Stimulated activated naive CD4-positive, alpha-beta T cell (primary cell): Measurements from ENCODE around the gene CNTNAP2.
"Not testable (repeated sequence)": the region's sequence is repeated elsewhere in the genome, so short reads cannot be mapped to it uniquely, and the experiment has no call there.

Source experiments
- DNase-seq, 6 experiments: peaks; one replicate each; lab custom pipeline; 2025; lab: John Stamatoyannopoulos, UW

The CNTNAP2 gene

DNA sequence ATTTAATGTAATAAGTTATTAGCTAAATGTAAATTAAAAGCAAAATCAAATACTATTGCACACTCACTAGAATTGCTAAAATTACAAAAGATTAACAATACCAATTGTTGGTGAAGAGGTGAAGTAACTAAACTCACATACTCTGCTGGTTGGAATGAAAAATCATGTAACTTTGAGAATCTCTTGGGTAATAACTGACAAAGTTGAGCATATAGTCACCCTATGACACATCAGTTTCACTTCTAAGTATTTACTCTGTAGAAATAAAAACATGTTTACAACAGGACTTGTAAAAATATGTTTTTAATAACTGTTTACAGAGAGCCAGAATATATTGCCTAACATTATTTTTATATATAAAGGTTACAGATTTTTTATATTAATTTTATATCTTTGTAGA lies 33.6 kb downstream of the CNTNAP2 start:
- DNase-seq = no peak

DNA sequence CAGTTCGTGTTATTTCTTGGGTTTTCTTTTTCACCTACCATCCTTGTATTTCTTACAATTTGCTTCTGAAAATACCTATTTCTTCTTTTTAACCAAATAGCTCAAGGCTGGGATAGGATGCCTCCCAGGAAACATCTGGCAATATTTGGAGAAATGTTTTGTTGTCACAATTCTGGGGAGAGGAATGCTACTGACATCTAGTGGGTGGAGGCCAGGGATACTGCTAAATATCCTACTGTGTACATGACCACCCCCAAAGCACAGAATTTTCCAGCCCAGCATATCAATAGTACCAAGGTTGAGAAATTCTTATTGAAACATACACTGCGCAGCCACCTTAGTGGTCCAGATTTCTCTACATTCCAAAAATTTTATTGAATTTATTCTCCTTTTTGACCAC lies 55.5 kb downstream of the CNTNAP2 start:
- no peak for DNase-seq

DNA sequence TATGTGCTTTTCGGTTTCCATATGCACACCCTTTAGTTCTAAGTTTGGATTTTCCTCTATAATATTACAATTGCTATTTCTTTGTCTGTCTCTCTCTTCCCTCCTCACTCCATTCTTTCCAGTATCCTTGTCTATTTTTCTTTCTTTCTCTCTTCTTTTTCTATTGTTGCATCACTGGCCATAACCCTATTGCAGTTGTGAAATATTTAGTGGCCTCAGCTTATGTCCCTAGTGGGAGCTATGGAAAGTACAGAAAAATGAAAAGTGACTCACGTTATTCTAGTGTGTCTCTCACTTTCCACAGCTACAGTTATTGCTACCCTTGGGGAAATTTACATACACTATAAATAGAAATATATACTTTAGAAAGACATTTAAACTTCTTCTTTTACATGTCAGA lies 59.1 kb downstream of the CNTNAP2 start:
- DNase-seq = no peak

GRCh38 chr7:146176860-146177259 lies 60.3 kb downstream of the CNTNAP2 start:
- no peak for DNase-seq

GRCh38 chr7:146177301-146177700 lies 60.7 kb downstream of the CNTNAP2 start:
- DNase-seq = no peak

GRCh38 chr7:146185844-146186243 lies 69.2 kb downstream of the CNTNAP2 start:
- no peak for DNase-seq

DNA sequence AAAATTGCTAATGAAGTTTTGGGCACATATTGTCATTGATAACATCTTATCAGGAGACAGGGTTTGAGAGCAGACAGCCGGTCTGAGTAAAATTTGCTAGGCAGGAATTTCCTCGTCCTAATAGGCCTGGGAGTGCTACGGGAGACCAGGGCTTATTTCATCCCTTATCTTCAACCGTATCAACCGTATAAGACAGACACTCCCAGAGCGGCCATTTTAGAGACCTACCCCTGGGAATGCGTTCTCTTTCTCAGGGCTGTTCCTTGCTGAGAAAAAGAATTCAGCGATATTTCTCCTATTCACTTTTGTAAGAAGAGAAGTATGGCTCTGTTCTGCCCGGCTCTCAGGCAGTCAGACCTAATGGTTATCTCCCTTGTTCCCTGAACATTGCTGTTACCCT lies 74.8 kb downstream of the CNTNAP2 start:
- DNase-seq = not testable (repeated sequence)

- DNase-seq = no peak
Observed at GRCh38 chr7:146201945-146202344, 85.3 kb downstream of the CNTNAP2 start.

DNA sequence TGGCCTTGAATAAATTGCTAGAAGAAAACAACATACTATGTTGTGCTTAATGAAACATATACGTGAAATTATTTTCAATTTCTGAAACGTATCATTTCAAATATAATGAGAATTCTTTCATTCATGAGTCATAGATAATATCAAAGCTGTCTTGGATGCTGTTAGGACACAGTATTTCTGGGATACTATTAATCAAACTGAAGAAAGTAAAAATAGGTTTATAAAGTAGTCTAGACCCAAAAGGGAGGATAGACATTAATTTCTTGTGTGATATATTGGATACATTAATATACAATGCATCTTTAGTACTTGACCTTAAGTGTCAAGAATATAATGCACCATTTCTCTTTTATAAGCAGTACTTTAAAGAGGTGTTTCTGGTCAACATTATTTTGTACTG lies 89.7 kb downstream of the CNTNAP2 start:
- DNase-seq = no peak

DNA sequence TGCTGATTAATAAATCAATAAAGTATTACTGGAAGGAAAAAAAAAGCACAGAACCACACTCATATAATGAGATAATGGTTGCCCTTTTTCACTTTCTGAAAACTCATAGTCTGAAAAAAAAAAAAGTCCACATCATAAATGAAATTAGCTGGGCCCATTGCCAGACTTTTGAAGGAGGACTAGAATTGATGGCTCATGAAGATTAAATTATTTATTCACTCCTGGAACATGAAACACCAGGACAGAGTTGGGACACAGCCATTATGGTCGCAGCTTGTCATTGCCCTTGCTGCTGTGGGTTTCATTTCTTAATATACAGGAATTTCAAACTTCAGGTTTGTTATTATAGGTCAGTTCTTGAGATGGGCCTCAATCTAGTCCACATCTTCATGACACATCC lies 91.9 kb downstream of the CNTNAP2 start:
- DNase-seq = no peak

GRCh38 chr7:146214842-146215241 lies 98.2 kb downstream of the CNTNAP2 start:
- DNase-seq = no peak

DNA sequence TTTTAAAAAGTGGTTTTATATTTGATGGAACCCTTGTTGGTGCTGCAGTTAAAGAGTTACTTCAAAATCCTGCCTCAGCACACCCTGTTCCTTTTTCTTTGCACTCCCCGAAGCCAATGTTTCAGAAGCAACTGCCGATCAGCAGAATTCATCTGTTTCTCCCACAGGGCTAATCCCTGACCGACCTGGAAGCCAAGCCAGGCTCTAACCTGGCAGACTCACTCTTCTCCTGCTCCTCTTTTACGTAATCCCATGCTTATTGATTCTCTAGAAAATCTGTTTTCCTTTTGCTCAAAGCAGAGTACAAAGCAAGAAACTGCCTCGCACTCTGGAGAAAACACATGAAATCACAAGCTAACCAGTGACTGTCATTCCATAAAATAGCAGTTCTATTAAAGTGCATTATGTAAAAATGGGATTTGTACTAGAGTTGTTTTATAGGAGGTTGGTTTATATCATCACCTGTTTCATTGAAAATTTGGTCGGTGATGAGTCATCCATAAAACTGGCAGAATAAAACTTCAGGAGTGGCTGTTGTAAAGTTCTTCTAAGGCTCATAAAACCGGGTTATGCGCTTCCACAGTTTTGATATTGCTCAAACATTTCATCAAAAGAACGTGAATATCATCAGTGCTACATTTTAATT lies 99.9 kb downstream of the CNTNAP2 start:
- DNase-seq = no peak

DNA sequence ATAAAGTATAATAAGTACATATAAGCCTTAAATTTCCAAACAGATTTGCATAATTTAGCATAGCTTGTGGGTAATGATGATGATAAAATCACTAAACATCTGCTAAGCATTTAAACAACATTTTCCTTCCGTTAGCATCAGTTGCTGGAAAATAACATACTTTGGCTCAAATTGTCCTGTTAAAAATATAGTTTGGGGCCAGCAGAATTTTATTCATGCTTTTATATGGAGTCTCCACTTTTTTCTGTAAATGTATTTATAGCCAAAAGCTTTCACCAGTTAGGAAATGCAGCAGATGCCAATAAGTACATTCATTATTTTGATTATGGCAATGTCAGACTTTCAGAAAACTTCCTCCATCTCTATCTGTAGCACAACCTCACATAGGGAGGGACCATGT lies 107.2 kb downstream of the CNTNAP2 start:
- DNase-seq = no peak

DNA sequence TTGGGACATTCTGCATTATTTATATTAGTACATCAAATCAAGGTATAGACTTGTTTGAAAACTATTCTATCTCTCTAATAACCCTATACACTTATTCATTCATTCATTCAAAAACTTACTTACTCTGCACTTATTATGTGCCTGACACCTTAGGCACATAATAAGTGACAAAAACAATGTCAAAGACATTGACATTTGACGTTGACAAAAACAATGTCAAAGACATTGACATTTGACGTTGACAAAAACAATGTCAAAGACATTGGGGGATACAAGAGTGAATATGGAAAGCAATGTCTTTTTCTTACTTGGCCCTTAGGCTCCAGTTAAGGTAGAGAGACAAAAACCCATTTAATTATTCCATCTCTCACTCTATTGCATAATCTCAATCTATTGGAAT lies 116.0 kb downstream of the CNTNAP2 start:
- DNase-seq = no peak

DNA sequence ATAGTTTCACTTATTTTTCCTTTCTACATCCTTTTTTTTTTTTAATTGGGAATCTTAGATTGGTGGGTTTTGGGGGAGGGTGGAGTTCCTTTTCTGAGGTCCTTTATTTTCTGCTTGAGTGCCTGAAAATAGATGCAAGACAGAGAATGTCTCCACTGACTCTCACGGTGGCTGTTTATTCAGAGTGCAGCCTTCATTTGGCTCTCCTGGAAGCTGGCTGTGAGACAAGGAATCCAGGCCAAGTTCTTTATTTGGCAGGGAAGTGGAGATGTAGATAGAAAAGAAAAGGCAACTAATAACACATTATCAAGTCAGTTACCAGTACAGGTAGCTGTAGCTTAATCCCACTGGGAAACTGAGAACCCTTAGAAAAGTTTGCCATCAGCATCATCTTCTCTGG lies 118.6 kb downstream of the CNTNAP2 start:
- DNase-seq = no peak

DNA sequence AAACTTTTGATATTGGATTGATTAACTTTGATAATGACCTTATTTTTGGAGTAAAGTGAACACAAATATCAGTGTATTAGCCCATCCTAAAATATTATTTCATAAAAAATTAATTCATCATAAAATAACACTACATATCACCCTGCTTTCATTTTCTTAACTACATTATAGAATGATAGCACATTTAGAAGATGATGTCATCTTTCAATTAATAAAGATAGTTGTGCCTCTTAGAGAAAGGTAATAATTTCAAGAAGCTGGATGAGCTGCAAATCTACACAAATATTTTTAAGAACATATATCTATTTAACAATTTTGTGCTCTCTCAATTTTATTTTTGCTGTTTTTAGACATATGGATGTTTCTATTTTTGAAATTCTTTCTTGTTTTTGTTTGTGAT lies 126.1 kb downstream of the CNTNAP2 start:
- no peak for DNase-seq

DNA sequence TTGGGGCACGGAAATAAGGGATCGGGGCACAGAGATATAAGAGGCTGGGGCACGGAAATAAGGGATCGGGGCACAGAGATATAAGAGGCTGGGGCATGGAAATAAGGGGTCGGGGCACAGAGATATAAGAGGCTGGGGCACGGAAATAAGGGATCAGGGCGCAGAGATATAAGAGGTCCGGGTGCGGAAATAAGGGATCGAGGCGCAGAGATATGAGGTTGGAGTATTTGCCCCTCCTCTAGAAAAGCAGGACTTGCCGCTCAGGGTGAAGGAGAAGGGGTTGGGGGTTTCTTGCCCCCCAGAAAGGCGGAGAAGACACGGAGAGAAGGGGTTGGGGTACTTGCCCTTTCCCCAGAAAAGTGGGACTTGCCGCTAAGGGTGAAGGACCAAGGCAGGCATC lies 131.4 kb downstream of the CNTNAP2 start:
- not testable (repeated sequence) for DNase-seq

DNA sequence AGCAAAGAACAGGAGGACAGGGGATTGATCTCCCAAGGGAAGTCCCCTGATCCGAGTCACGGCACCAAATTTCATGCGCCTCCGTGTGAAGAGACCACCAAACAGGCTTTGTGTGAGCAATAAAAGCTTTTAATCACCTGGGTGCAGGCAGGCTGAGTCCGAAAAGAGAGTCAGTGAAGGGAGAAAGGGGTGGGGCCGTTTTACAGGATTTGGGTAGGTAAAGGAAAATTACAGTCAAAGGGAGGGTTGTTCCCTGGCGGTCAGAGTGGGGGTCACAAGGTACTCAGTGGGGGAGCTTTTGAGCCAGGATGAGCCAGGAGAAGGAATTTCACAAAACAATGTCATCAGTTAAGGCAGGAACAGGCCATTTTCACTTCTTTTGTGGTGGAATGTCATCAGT lies 132.1 kb downstream of the CNTNAP2 start:
- not testable (repeated sequence) for DNase-seq

DNA sequence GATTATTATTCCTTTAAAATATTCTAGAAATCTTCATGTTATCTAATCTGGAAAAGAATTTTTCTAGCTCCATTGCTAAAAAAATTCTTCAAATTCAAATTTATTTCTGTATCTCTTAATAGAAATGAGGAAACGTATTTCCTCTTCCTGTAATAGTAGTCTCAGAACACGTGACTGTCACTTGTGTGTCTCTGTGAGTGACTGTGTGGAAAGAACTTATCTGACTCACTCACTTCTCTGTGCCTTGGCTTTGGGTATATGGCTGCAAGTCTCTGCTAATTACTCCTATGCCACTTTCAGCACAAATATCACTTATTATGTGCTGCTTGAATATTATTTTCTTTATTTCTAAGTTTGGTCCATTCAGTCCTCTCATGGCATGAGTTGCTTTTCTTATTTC lies 132.7 kb downstream of the CNTNAP2 start:
- no peak for DNase-seq

DNA sequence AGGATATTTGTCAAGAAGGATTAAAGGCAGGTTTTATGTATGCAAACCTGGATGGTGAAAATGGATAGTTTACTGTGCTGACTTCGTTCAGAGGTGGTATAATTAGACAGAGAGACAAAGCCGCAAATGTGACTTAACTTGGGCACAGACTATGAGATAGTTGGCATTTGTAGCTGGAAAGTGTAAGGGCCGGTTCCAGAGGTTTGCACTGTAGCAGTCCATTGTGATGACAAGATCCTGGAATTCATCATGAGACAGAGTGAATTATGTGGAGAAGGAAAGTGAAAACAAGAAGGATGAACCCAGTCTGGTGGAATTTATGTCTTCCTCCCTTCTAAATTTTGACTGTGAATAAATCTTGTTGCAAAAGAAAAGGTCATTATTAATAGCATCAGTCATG lies 139.0 kb downstream of the CNTNAP2 start:
- no peak for DNase-seq

GRCh38 chr7:146262527-146262926 lies 145.9 kb downstream of the CNTNAP2 start:
- no peak for DNase-seq

GRCh38 chr7:146276888-146277287 lies 160.3 kb downstream of the CNTNAP2 start:
- no peak for DNase-seq

DNA sequence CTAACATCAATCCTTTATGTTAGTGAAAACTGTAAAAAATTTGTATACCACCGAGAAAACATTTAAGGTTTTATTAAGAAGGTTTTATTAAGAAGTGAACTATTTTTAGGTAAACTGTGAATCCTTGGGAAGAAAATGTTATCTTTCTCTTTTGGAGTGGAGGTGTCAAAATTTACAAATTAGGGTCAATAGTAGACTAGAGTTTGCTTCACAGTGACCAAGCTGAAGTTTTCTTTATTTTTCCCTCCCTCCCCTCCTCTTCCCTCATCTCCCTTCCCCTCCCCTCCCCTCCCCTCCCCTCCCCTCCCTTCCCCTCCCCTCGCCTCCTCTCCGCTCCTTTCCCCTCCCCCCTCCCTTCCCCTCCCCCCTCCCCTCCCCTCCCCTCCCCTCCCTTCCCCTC lies 168.8 kb downstream of the CNTNAP2 start:
- DNase-seq = no peak

DNA sequence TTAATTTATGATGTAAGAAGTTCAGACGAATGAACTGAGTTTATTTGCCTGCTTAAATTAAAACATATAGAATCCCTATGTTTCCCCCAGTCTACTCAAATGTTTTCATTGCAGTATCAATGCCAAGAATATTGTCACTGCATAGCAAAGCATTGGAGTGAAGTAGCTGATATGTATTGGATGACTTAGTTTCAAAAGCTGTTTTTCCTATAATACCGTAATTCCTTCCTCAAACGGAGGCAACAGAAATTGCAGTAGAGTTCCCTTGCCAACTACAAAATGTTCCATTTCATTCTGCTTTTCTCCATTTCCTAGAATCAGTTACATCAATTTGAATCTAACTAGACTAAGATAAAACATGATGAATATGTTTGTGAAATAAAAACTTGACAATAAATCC lies 174.1 kb downstream of the CNTNAP2 start:
- DNase-seq = no peak

- no peak for DNase-seq
Observed at GRCh38 chr7:146291900-146292299, 175.3 kb downstream of the CNTNAP2 start.
